H7 (cell line): ENCODE measurements around the gene OSBPL9. TPM values are rescaled to one million over a fixed set of nuclear protein-coding genes. Genes with fewer than 3 reads are reported as not detected.

Source experiments
- DNase-seq: peaks from one replicate; pipeline ENCODE4 v3.0.0; 2012
- H3K27me3 ChIP-seq: 2 replicates; pipeline ENCODE4 v1.6.0; 2011; ENCODE audit warnings: mild to moderate bottlenecking, low read length; ENCODE audit not compliant: control insufficient read depth, insufficient read depth
- H3K36me3 ChIP-seq: replicated peaks from 2 replicates; pipeline ENCODE4 v1.5.1; 2011; ENCODE audit warnings: low read length; ENCODE audit not compliant: control insufficient read depth, insufficient read depth
- H3K4me3 ChIP-seq: 2 replicates; pipeline ENCODE4 v1.5.1; 2011; ENCODE audit warnings: low read depth, mild to moderate bottlenecking, control low read depth, low read length, moderate library complexity; ENCODE audit not compliant: insufficient read depth
- total RNA-seq: library from RNA; depleted of rRNA; stranded (reverse); fragments of >200 nt; shearing (Covaris generic); gene quantifications from 2 replicates; pipeline ENCODE4 v1.2.3, GENCODE V29; 2014

The OSBPL9 gene
- total RNA-seq, 1 experiment from 2014 or later, result 87.4 TPM

DNA sequence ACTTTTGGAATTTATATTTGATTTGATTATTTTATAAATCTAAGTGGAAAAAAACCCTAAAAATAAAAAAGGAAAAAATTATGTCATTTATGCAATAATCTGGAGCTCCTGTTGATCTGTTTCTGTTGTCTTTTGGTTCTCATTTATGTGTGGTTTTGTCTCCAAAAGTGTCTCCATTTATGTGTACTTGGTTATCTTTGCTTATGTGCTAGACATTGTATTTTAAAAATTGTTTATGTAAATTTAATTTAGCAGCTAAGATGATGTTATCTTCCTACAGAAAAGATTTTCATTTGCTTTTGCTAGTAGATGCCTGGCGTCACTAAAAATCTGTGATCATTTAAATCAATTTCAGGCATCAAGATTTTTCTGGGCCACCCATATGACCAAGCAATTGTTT, 95.7 kb downstream of the OSBPL9 start:
- no peaks in the 10 kb centered on the region for H3K36me3 ChIP-seq
- H3K27me3 ChIP-seq, result no peaks in the 10 kb centered on the region
- H3K4me3 ChIP-seq, result no peak overlapping the region
- no peak for DNase-seq

DNA sequence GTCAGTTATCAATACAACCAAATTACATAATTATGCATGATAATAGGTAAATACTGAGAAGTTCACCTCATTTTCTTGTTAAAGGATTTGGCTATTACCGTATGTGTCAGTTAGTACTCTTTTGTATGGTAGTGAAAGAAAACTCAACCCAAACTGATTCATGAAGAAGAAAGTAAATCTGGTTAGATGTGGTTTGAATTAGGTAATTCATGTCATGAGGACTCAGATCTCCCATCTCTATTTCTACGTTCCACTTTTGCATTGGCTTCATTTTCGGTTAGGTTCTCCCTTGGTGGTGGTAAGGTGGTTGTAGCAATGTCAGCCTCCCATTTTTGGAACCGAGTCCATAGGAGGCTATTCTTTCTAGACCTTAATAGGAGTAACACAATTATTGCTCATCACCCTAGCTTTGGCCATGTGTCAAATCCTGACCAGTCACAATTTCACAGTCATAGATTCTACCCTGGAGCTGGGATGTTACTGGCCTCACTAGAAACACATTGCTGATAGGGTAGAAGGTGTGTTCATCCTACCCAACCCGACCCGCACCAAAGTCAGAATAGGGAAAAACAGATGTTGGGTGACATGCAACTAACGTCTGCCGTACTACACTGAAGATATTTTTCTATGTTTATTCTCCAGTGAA, 97.6 kb downstream of the OSBPL9 start:
- Histone ChIP-seq H3K4me3 (no peak overlapping the region), H3K36me3 (no peaks in the 10 kb centered on the region), H3K27me3 (no peaks in the 10 kb centered on the region)
- DNase-seq, result no peak

DNA sequence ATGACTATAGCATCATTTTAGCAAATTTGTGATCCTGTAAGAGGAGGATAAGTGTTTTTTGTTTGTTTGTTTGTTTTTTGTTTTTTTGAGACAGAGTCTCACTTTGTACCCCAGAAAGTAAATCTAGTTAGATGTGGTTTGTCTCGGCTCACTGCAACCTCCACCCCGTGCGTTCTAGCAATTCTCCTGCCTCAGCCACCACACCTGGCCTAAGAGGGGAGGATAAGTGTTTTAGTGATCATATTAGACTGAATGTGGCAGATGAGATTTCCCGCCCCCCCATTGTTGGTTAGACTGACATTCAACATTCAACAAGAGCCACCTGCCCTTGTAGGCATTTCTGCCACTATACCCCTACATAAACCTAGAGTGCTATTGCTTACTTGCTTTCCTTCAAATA, 98.5 kb downstream of the OSBPL9 start:
- Histone ChIP-seq H3K4me3 (no peak overlapping the region), H3K36me3 (no peaks in the 10 kb centered on the region), H3K27me3 (no peaks in the 10 kb centered on the region)
- DNase-seq, result no peak

DNA sequence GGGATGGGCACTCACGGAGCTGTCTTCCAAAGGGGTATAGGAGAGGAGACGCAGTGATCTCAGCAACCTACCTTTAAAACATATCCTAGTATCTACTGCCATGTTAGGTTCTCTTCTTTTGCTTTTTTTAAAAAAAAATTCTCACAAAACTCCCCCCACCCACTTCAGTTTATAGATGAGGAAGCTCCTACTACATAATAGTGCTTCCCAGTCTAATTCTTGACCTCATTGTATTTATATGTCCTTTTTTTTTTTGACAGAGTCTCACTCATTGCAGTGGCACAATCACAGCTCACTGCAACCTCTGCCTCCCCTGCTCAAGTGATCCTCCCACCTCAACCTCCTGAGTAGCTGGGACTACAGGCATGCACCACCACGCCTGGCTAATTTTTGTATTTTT, 99.9 kb downstream of the OSBPL9 start:
- H3K36me3 ChIP-seq, result no peaks in the 10 kb centered on the region
- H3K27me3 ChIP-seq, result no peaks in the 10 kb centered on the region
- no peak for DNase-seq
- no peak overlapping the region for H3K4me3 ChIP-seq

DNA sequence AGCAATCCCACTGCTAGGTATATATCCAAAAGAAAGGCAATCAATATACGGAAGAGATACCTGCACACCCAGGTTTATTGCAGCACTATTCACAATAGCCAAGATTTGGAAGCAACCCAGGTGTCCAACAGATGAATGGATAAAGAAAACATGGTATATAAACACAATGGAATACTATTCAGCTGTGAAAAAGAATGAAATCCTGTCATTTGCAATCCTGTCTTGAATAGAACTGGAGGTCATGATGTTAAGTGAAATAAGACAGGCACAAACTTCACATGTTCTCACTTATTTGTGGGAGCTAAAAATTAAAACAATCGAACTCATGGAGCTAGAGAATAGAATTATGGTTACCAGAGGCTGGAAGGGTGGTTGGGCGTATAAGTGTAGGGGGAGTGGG, 101.0 kb downstream of the OSBPL9 start:
- no peak overlapping the region for H3K4me3 ChIP-seq
- no peaks in the 10 kb centered on the region for H3K36me3 ChIP-seq
- no peak for DNase-seq
- H3K27me3 ChIP-seq, result no peaks in the 10 kb centered on the region

DNA sequence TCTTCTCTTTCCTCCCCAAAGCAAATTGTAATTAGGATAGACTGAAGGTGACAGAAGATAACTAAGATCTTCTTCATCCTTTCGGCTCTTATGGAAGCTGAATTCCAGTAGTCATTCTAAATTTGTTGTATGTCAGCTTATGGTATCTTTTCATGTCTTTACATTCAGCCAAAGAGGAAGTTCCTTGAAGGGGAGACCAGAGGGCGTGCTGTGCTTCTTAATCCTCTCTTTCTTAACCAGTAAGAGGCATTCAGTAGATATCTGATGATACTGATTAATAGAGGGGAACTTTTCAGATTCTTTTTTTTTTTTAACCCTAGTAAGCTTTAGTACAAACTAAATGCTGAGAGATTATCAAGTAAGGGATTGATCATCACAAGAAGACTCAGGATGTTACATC, 102.3 kb downstream of the OSBPL9 start:
- peak; percentile 22 for DNase-seq

DNA sequence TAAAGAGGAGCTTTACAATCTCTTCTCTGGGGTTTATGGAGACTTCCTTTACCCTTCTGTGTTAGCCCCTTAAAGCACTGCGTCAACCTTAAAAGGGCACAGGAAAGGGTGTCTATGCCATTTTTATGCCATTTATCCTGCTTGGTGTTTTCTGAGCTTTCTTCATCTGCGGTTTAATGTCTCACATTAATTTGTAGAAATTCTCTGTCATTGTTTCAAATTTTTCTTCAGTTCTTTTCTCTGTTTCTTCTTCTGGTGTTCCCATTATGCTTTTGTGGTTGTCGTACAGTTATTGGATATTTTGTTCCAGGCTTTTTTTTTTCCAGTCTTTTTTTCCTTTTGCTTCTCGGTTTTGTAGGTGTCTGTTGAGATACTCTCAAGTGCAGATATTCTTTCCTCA, 107.9 kb downstream of the OSBPL9 start:
- no peaks in the 10 kb centered on the region for H3K36me3 ChIP-seq
- H3K27me3 ChIP-seq, result no peaks in the 10 kb centered on the region
- no peak overlapping the region for H3K4me3 ChIP-seq
- DNase-seq, result no peak

More for the DNA sequence above, 102.3 kb downstream of the OSBPL9 start:
- no peaks in the 10 kb centered on the region for H3K27me3 ChIP-seq
- H3K36me3 ChIP-seq, result no peaks in the 10 kb centered on the region
- no peak overlapping the region for H3K4me3 ChIP-seq

DNA sequence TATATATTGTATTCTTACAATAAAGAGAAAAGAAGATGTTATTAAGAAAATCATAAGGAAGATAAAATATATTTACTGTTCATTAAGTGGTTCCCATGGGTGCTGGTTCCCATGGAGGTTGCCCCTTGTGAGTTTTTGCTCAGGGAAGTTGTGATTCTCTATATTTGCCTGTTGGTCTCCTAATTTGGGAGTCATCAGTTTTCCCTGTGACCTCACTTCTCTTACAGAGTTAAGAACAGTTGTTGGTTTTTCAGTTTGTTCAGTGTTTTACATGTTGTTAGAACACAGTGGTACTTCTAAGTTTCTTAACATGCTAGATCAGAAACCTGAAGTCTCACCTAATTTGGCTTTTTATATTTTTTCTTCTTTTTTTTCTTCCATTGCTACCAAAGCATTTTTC, 109.2 kb downstream of the OSBPL9 start:
- Histone ChIP-seq H3K4me3 (no peak overlapping the region), H3K27me3 (no peaks in the 10 kb centered on the region)
- no peak for DNase-seq

DNA sequence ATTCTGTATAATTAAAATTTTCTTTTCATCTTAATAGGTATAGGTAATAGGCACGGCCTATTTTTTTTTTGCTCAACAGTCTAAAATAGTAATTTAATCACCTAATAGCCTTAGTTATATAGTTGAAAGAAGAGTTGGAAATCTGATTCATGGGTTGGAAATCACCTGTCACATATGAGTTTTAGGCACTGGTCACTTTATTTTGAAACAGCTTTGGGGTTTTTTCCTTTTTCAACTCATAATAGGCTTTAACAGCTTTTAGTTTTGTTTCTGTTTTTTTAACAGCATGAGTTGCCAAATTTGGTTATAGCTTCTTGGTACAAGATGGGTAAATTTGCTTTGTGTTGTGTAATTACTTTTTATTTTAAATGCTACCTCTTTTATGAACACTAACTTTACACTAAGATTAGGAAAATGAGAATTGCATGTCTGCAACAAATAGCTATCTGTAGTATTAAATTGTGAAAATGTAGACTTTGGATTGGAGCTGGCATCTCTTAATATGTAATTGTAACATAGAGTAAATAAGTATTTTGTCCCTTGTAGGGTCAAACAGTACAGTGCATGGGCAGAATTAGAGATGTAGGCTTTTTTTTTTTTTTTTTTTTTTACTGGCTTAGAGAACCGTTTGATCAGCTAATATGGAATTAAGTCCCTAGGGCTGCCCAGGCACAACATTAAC, 109.8 kb downstream of the OSBPL9 start:
- Histone ChIP-seq H3K4me3 (no peak overlapping the region), H3K36me3 (no peaks in the 10 kb centered on the region), H3K27me3 (no peaks in the 10 kb centered on the region)
- no peak for DNase-seq

More for the DNA sequence above, 109.2 kb downstream of the OSBPL9 start:
- H3K36me3 ChIP-seq, result no peaks in the 10 kb centered on the region

DNA sequence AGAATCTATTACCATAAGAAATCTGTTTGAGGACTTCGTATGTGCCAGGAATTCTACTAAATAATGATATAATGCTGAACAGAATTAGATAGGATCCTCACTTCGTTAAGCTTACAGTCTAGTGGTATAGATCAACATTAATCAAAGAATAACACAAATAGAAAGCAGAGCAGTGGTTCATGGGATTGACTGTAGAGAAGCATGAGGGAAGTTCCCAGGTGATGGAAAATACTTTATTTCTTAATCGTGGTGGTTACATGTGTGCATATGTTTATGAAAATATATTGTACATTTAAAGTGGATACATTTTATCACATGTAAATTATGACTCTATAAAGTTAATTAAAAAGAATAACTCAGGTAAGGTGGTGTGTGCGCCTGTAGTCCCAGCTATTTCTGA, 110.5 kb downstream of the OSBPL9 start:
- DNase-seq, result no peak
- Histone ChIP-seq H3K36me3 (no peaks in the 10 kb centered on the region), H3K27me3 (no peaks in the 10 kb centered on the region), H3K4me3 (no peak overlapping the region)

DNA sequence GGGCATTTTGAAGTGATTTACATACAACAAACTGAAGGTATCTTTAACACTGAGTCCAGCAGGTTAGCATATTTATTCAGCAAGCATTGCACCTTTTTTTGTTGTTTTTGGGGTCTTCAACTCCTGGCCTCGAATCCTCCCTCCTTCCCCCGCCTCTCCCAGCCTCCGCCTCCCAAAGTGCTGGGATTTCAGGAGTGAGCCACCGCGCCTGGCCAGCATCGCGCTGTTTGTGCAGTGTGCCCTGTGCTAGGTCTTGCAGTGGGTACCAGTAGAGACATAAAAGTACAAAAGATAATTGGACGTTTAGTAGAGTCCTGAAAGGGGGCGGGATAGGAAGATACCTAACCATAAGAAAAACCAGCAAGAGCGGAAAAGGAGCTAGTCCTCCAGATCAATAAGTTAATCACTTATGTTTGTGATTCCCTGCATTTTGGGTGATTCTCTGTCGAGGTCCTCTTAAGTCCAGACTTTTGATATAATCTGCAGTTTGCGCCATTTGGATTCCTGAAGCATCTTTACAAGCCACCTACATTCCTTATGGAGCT, 111.8 kb downstream of the OSBPL9 start:
- DNase-seq, result no peak
- Histone ChIP-seq H3K27me3 (no peaks in the 10 kb centered on the region), H3K4me3 (peak overlapping the region; percentile 98), H3K36me3 (no peaks in the 10 kb centered on the region)

DNA sequence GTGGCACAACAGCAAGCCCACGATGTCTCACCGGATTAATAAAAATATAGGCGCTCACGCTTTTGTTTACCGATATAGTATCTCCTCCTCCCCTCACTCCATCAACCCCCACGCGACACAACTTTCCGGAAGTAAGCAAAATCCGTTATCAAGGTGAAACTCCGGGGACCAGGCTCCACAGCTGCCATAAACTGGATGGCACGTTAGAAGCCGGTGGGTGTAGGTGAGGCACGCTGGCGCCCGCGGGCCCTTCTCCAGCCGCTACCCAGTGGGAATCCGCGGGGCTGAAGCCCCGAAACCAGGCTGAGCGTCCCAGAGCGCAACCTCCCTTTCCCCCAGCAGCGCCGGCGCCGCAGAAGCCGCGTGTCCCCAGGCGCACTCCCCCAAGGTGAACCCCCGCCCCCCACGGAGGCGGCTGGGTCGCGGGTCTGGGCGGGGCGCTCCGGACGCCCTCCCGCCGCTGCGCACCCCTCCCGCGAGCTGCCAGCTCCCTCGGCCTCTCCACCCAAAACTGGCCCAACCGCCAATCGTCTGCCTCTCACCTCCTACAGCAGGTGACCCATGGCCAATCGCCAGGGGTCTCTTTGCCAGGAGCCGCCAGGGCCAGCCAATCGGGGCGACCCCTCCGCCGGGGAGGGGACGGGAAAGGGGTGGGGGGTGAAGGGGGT, 112.4 kb downstream of the OSBPL9 start:
- DNase-seq, result peak; percentile 96
- Histone ChIP-seq H3K27me3 (no peaks in the 10 kb centered on the region), H3K36me3 (no peaks in the 10 kb centered on the region), H3K4me3 (peak overlapping the region; percentile 98)

DNA sequence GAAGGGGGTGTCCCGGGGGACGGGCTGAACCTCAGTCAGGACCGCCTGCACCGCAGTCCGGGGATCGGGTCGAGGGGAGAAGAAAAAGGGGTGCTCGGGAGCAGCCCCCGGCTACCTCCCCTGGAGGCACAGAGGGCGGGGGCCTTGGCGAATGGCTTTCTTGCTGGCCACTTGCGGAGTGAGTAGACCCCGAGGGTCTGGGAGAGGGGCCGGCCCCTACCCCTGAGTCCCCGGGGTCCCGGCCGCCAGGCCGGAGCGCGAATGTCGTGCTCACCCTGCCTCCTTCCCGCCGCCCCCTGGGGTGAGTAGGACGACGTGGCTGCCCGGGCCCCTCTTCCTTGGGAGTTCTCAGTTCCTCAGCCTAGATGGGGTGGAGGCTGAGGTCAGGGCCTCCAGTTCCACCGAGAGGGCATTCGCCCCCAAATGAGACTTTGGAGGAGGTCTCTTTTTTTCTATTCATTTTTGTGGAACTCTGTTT, 113.0 kb downstream of the OSBPL9 start:
- no peaks in the 10 kb centered on the region for H3K36me3 ChIP-seq
- H3K4me3 ChIP-seq, result peak overlapping the region; percentile 98
- no peaks in the 10 kb centered on the region for H3K27me3 ChIP-seq
- DNase-seq, result no peak

DNA sequence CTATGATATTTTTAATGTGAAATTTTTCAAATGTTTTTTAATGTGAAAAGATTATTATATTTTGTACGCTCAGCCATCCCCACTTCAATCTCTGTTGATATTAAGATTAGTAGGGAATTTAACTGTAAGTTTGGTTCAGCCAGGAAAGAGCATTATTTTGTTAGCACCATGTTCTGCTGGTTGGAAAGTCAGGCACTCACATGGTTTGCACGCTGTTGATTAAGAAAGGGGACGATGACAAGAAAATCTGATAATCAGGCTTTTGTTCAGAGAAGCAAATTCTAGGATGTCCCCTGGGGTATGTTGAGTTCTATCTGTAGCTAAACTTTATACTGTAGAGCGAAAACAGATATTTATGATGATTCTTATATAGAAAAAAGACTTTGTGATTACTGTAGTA, 115.1 kb downstream of the OSBPL9 start:
- Histone ChIP-seq H3K4me3 (no peak overlapping the region), H3K27me3 (no peaks in the 10 kb centered on the region), H3K36me3 (no peaks in the 10 kb centered on the region)
- DNase-seq, result no peak
